HL-60 (cell line): ENCODE data around the gene ADAMTS10.

ENCODE experiments used
- GABPA ChIP-seq: IDR thresholded peaks from 2 replicates; pipeline ENCODE4 v1.6.1; 2012; ENCODE audit warnings: low read depth
- POLR2AphosphoS5 ChIP-seq: IDR thresholded peaks from 2 replicates; pipeline ENCODE4 v1.6.1; 2012; ENCODE audit warnings: low read depth
- TF ChIP-seq, protein P1 (sequence below): IDR thresholded peaks from one replicate; pipeline ENCODE4 v1.5.1; 2011; ENCODE audit warnings: low read length, control low read depth, inconsistent platforms; ENCODE audit not compliant: insufficient read depth
- TF ChIP-seq, protein P2 (sequence below): IDR thresholded peaks from 2 replicates; pipeline ENCODE4 v1.6.1; 2012; ENCODE audit warnings: low read depth; ENCODE audit not compliant: insufficient replicate concordance

DNA sequence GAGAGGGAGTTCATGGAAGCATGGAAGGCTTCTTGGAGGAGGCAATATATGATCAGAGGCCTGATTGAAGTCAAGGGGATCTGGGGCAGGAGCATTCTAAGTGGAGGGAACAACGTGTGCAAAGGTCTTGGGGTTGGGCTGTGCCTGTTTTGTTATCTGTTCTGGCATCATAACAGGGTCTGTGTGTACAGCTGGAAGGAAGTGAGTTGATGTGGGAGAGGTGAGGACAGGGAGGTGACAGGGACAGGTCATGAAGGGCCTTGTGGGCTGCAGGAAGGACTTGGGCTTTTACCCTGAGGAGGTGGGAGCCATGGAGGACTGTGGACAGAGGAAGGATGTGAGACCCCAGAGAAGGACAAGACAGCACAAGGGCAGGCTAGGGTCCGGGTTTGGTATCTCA, 18.7 kb upstream of the ADAMTS10 start:
- TF ChIP-seq POLR2AphosphoS5, result no peak
- TF ChIP-seq, protein P1, sequence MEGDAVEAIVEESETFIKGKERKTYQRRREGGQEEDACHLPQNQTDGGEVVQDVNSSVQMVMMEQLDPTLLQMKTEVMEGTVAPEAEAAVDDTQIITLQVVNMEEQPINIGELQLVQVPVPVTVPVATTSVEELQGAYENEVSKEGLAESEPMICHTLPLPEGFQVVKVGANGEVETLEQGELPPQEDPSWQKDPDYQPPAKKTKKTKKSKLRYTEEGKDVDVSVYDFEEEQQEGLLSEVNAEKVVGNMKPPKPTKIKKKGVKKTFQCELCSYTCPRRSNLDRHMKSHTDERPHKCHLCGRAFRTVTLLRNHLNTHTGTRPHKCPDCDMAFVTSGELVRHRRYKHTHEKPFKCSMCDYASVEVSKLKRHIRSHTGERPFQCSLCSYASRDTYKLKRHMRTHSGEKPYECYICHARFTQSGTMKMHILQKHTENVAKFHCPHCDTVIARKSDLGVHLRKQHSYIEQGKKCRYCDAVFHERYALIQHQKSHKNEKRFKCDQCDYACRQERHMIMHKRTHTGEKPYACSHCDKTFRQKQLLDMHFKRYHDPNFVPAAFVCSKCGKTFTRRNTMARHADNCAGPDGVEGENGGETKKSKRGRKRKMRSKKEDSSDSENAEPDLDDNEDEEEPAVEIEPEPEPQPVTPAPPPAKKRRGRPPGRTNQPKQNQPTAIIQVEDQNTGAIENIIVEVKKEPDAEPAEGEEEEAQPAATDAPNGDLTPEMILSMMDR, result no peak
- no peak for TF ChIP-seq GABPA
- TF ChIP-seq, protein P2, sequence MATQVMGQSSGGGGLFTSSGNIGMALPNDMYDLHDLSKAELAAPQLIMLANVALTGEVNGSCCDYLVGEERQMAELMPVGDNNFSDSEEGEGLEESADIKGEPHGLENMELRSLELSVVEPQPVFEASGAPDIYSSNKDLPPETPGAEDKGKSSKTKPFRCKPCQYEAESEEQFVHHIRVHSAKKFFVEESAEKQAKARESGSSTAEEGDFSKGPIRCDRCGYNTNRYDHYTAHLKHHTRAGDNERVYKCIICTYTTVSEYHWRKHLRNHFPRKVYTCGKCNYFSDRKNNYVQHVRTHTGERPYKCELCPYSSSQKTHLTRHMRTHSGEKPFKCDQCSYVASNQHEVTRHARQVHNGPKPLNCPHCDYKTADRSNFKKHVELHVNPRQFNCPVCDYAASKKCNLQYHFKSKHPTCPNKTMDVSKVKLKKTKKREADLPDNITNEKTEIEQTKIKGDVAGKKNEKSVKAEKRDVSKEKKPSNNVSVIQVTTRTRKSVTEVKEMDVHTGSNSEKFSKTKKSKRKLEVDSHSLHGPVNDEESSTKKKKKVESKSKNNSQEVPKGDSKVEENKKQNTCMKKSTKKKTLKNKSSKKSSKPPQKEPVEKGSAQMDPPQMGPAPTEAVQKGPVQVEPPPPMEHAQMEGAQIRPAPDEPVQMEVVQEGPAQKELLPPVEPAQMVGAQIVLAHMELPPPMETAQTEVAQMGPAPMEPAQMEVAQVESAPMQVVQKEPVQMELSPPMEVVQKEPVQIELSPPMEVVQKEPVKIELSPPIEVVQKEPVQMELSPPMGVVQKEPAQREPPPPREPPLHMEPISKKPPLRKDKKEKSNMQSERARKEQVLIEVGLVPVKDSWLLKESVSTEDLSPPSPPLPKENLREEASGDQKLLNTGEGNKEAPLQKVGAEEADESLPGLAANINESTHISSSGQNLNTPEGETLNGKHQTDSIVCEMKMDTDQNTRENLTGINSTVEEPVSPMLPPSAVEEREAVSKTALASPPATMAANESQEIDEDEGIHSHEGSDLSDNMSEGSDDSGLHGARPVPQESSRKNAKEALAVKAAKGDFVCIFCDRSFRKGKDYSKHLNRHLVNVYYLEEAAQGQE, result no peak
